Epithelial cell of esophagus (primary cell): ENCODE results near the gene FRMD8.
"Not testable (repeated sequence)": the region's sequence is repeated elsewhere in the genome, so short reads cannot be mapped to it uniquely, and the experiment has no call there.

Experiments used
- DNase-seq: peaks from one replicate; pipeline ENCODE4 v3.0.0; 2010; ENCODE audit warnings: low read depth
- H3K4me3 ChIP-seq: 2 replicates; pipeline ENCODE4 v1.5.1; 2011; ENCODE audit warnings: mild to moderate bottlenecking, low read length, control low read depth
- CTCF ChIP-seq: IDR thresholded peaks from 2 replicates; pipeline ENCODE4 v1.5.1; 2011; ENCODE audit warnings: low read depth, mild to moderate bottlenecking, low read length, control low read depth, inconsistent platforms; ENCODE audit not compliant: insufficient read depth; ENCODE audit errors: missing control alignments

Gene FRMD8

GRCh38 chr11:65403607-65404121 is 17.2 kb downstream of the FRMD8 start:
- no peak overlapping the region for H3K4me3 ChIP-seq
- no peak for DNase-seq
- TF ChIP-seq CTCF = no peak

- TF ChIP-seq CTCF = no peak
- no peak overlapping the region for H3K4me3 ChIP-seq
- DNase-seq = no peak
These were observed 17.8 kb downstream of the FRMD8 start for GRCh38 chr11:65404210-65404609.

GRCh38 chr11:65404638-65405339 is 18.4 kb downstream of the FRMD8 start:
- no peak overlapping the region for H3K4me3 ChIP-seq

GRCh38 chr11:65410936-65411680 is 24.7 kb downstream of the FRMD8 start:
- H3K4me3 ChIP-seq = no peak overlapping the region
- no peak for DNase-seq
- no peak for TF ChIP-seq CTCF

More at GRCh38 chr11:65404638-65405339, 18.4 kb downstream of the FRMD8 start:
- TF ChIP-seq CTCF = no peak
- DNase-seq = no peak

- no peak for TF ChIP-seq CTCF
- H3K4me3 ChIP-seq = no peak overlapping the region
- DNase-seq = no peak
These were observed 25.2 kb downstream of the FRMD8 start for GRCh38 chr11:65411681-65412070.

- no peak overlapping the region for H3K4me3 ChIP-seq
- TF ChIP-seq CTCF = no peak
- no peak for DNase-seq
These were observed 26.0 kb downstream of the FRMD8 start for GRCh38 chr11:65412271-65413076.

GRCh38 chr11:65413077-65413664 is 26.7 kb downstream of the FRMD8 start:
- not testable (repeated sequence) for DNase-seq, H3K4me3 ChIP-seq
